ENCODE data around the gene CNN3. TPM values are rescaled to one million over a fixed set of nuclear protein-coding genes. Genes with fewer than 3 reads are reported as not detected.

The CNN3 gene
- polyA plus RNA-seq, 1 of the 3 experiments (the other 2 are of a cell fraction) = 204 TPM

- no peaks in the 10 kb centered on the region for H3K79me2 ChIP-seq (ENCODE audit: insufficient read depth)
- no peak for DNase-seq
- no peak for TF ChIP-seq RCOR1 (IDR thresholded peaks at IDR 0.05; ENCODE audit: low read length)
- TF ChIP-seq SMC3 (IDR thresholded peaks at IDR 0.05; ENCODE audit: low read depth, low read length) = no peak
- no peak for TF ChIP-seq EP300 (IDR thresholded peaks at IDR 0.05; ENCODE audit: borderline replicate concordance in 1 of 2, low read depth in 1 of 2, low read length in 1 of 2)
- H3K9me2 ChIP-seq = no peaks in the 10 kb centered on the region
- H3K4me1 ChIP-seq (ENCODE audit: control insufficient read depth in 1 of 2, insufficient read depth in 2 of 2, low read depth in 1 of 2, low read length in 1 of 2) = peaks cover 4 to 10% of the 10 kb centered on the region in 2 experiments; a peak in 2 of 4 replicates
- CTCF ChIA-PET = interaction anchor here (1.3 kb wide), 1 partner anchor 159 kb away, joined by 3 read pairs; no protein-coding TSS in a partner anchor
- no peaks in the 10 kb centered on the region for H3K27me3 ChIP-seq (ENCODE audit: insufficient read depth)
- no peaks in the 10 kb centered on the region for H3K9me3 ChIP-seq
- WGBS (ENCODE audit: low lambda C conversion rate) = 66% methylated on average over 4 of the region's 4 CpGs
- peak overlapping the region; percentile 78 for H2AFZ ChIP-seq (ENCODE audit: low read depth)
- POLR2A ChIA-PET = interaction anchor here (0.6 to 1.5 kb wide), 2 partner anchors 10 to 44 kb away, joined by 3 read pairs; no protein-coding TSS in a partner anchor
- no peak overlapping the region for H3K4me3 ChIP-seq (ENCODE audit: low read depth in 2 of 2, low read length in 1 of 2)
- no peaks in the 10 kb centered on the region for H4K20me1 ChIP-seq (ENCODE audit: insufficient read depth)
- H3K36me3 ChIP-seq (replicated peaks in 1 of 2; ENCODE audit: control insufficient read depth in 1 of 2, insufficient read depth in 2 of 2, low read length in 1 of 2) = no peaks in the 10 kb centered on the region
- H3K4me2 ChIP-seq = peak overlapping the region; percentile 54
- peak overlapping the region; percentile 47; the same call in 1 of the 2 replicates for H3K9ac ChIP-seq
- peak overlapping the region; percentile 80 to 96 for H3K27ac ChIP-seq (ENCODE audit: low read depth in 2 of 2, low read length in 1 of 2)
- peaks cover 9% of the 10 kb centered on the region for H3F3A ChIP-seq (replicated peaks; ENCODE audit: insufficient read depth)
These were observed 43.2 kb downstream of the CNN3 start for GRCh38 chr1:94883691-94884090.

- H3K9me2 ChIP-seq = no peaks in the 10 kb centered on the region
These were observed 48.6 kb downstream of the CNN3 start for GRCh38 chr1:94878329-94878728.

GRCh38 chr1:94876362-94876761, 50.5 kb downstream of the CNN3 start:
- ChIA-PET POLR2A (no interaction called here), CTCF (interaction anchor here (0.6 to 2.9 kb wide), 4 partner anchors 11 to 167 kb away, joined by 3 to 9 read pairs (median 5); no protein-coding TSS in a partner anchor)
- no peak overlapping the region for H3K9ac ChIP-seq
- H3K36me3 ChIP-seq (replicated peaks in 1 of 2; ENCODE audit: control insufficient read depth in 1 of 2, insufficient read depth in 2 of 2, low read length in 1 of 2) = no peaks in the 10 kb centered on the region
- peak overlapping the region; percentile 16; the same call in 1 of the 2 replicates for H3K4me2 ChIP-seq
- H3K27ac ChIP-seq (ENCODE audit: low read depth in 2 of 2, low read length in 1 of 2) = peak overlapping the region in 1 of 2 experiments; percentile 17; a peak in 1 of 4 replicates
- WGBS (ENCODE audit: low lambda C conversion rate) = 60% methylated on average over 3 of the region's 3 CpGs
- H3K27me3 ChIP-seq (ENCODE audit: insufficient read depth) = no peaks in the 10 kb centered on the region
- H3K9me2 ChIP-seq = no peaks in the 10 kb centered on the region
- no peak overlapping the region for H2AFZ ChIP-seq (ENCODE audit: low read depth)
- peaks cover 9 to 18% of the 10 kb centered on the region in 2 experiments; a peak in 2 of 4 replicates for H3K4me1 ChIP-seq (ENCODE audit: control insufficient read depth in 1 of 2, insufficient read depth in 2 of 2, low read depth in 1 of 2, low read length in 1 of 2)
- no peak overlapping the region for H3K4me3 ChIP-seq (ENCODE audit: low read depth in 2 of 2, low read length in 1 of 2)
- TF ChIP-seq MAX (IDR thresholded peaks at IDR 0.05; ENCODE audit: low read depth) (no peak), TAF1 (IDR thresholded peaks at IDR 0.05; ENCODE audit: borderline replicate concordance, low read depth, low read length) (no peak), CTCF (IDR thresholded peaks at IDR 0.05) (no peak), RFX5 (IDR thresholded peaks at IDR 0.05; ENCODE audit: low read length) (no peak), RXRA (IDR thresholded peaks at IDR 0.05; ENCODE audit: borderline replicate concordance, low read depth) (no peak), PBX3 (IDR thresholded peaks at IDR 0.05) (peak; percentile 54; the same call in 1 of the 2 replicates), IRF3 (IDR thresholded peaks at IDR 0.05; ENCODE audit: low read depth, low read length) (no peak), MXI1 (IDR thresholded peaks at IDR 0.05; ENCODE audit: low read depth, low read length) (no peak), MEF2A (IDR thresholded peaks at IDR 0.05; ENCODE audit: borderline replicate concordance, low read depth) (no peak)
- no peaks in the 10 kb centered on the region for H4K20me1 ChIP-seq (ENCODE audit: insufficient read depth)
- no peaks in the 10 kb centered on the region for H3F3A ChIP-seq (replicated peaks; ENCODE audit: insufficient read depth)
- H3K9me3 ChIP-seq = no peaks in the 10 kb centered on the region
- no peaks in the 10 kb centered on the region for H3K79me2 ChIP-seq (ENCODE audit: insufficient read depth)
- no peak for DNase-seq

More at GRCh38 chr1:94878329-94878728, 48.6 kb downstream of the CNN3 start:
- no peaks in the 10 kb centered on the region for H3K36me3 ChIP-seq (replicated peaks in 1 of 2; ENCODE audit: control insufficient read depth in 1 of 2, insufficient read depth in 2 of 2, low read length in 1 of 2)
- CTCF ChIA-PET = interaction anchor here (0.9 kb wide), 1 partner anchor 10 kb away, joined by 3 read pairs; no protein-coding TSS in a partner anchor
- WGBS (ENCODE audit: low lambda C conversion rate) = 84% methylated on average over 5 of the region's 5 CpGs
- H3K4me2 ChIP-seq = no peak overlapping the region
- H3F3A ChIP-seq (replicated peaks; ENCODE audit: insufficient read depth) = no peaks in the 10 kb centered on the region
- no peak overlapping the region for H3K27ac ChIP-seq (ENCODE audit: low read depth in 2 of 2, low read length in 1 of 2)
- H3K4me3 ChIP-seq (ENCODE audit: low read depth in 2 of 2, low read length in 1 of 2) = no peak overlapping the region
- DNase-seq = no peak
- H3K4me1 ChIP-seq (ENCODE audit: control insufficient read depth in 1 of 2, insufficient read depth in 2 of 2, low read depth in 1 of 2, low read length in 1 of 2) = peaks cover 4 to 10% of the 10 kb centered on the region in 2 experiments; a peak in 2 of 4 replicates
- no peak overlapping the region for H2AFZ ChIP-seq (ENCODE audit: low read depth)
- H4K20me1 ChIP-seq (ENCODE audit: insufficient read depth) = no peaks in the 10 kb centered on the region
- POLR2A ChIA-PET = no interaction called here
- no peak overlapping the region for H3K9ac ChIP-seq
- no peaks in the 10 kb centered on the region for H3K27me3 ChIP-seq (ENCODE audit: insufficient read depth)
- H3K79me2 ChIP-seq (ENCODE audit: insufficient read depth) = no peaks in the 10 kb centered on the region
- TF ChIP-seq RAD21 (IDR thresholded peaks at IDR 0.05; ENCODE audit: low read length) (no peak), MEF2A (IDR thresholded peaks at IDR 0.05; ENCODE audit: borderline replicate concordance, low read depth) (no peak), EZH2phosphoT487 (IDR thresholded peaks at IDR 0.05; ENCODE audit: borderline replicate concordance, low read depth) (no peak), GABPA (IDR thresholded peaks at IDR 0.05; ENCODE audit: low read depth) (no peak), FOSL2 (IDR thresholded peaks at IDR 0.05; ENCODE audit: borderline replicate concordance, low read depth) (no peak)
- no peaks in the 10 kb centered on the region for H3K9me3 ChIP-seq
